Fibroblast of upper back skin (primary cell): ENCODE data around the gene PRKCE.
"Not testable (repeated sequence)": the region's sequence is repeated elsewhere in the genome, so short reads cannot be mapped to it uniquely, and the experiment has no call there.

Source experiments
- DNase-seq: peaks from one replicate; pipeline ENCODE4 v3.0.0-alpha.2; 2013

PRKCE gene

DNA sequence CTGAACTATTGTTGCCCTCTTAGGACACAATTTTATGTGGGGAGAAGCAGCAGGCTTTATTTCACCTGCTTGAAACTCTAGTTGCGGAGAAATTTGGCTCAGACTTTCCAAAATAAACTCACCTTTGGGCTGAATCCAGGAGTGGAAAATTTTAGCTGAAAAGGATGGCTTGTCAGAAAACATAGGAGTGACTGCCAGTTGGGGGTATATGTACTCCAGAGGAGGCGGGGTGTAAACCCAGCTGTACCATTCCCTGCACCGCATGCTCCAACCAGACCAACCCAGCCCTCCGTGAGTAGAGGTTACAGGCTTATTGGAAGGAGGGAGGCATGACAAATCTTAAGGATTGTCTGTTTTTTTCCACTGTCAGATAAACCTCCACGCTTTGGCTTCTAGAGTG is 53.8 kb downstream of the PRKCE start:
- no peak for DNase-seq

DNA sequence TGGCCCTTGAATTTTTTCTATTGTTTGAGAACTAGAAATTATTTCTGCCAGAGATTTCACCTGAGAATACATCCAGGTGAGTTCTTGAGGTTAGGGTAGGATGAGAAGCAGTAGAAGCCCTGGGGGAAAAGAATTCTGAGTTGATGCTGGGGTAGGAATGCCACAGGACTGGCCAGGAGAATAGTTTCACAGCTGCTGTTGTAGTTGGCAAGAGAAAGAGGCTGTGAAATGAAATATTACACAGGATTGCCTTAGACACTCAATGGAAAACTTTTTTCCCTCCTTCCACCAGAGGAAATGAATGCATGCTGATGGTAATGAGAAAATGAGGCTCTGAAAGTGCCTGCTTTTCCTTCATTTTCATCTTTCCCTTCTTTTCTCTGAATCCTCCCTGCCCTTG is 54.6 kb downstream of the PRKCE start:
- peak; percentile 67 for DNase-seq

GRCh38 chr2:45707006-45707405 is 55.5 kb downstream of the PRKCE start:
- no peak for DNase-seq

GRCh38 chr2:45707661-45708060 is 56.2 kb downstream of the PRKCE start:
- DNase-seq, result no peak

- no peak for DNase-seq
Observed at GRCh38 chr2:45708501-45708900, 57.0 kb downstream of the PRKCE start.

DNA sequence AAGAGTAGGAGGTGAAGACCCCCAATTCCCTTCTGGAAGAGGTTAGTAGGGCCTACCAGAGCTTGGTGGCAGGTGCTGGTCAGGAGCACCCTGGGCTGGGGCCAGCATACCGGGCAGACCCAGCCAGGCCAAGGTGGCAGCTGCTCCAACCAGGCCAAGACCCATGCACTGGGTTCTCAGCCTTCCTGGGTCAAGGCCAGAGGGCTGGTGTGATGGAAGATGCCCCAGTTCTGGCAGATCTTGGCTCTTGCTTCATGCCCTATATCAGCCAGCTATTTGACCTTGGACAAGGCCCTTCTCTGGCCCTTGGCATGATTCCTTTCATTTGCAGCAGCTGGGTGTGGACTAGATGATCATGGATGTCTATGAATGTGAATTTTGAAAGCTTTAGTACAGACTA is 57.7 kb downstream of the PRKCE start:
- DNase-seq, result no peak

DNA sequence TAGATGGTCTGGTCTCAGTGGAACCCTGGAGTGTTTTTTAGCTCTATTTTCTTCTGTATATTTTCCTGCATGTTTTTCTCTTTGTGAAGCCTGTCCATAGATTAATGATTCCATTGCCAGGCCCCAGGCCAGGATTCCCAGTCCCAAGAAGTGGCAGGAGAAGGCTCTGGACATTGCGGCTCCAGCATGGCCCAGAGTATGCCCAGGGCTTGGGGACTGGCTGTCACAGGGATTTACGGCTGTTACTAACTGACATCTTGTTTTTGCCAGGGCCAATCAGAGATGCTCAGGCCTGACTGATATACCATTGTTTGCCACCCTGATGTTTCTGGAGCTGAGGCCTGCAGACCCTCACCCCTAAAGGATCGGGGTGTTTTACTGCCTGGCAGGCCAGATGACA is 59.0 kb downstream of the PRKCE start:
- no peak for DNase-seq

DNA sequence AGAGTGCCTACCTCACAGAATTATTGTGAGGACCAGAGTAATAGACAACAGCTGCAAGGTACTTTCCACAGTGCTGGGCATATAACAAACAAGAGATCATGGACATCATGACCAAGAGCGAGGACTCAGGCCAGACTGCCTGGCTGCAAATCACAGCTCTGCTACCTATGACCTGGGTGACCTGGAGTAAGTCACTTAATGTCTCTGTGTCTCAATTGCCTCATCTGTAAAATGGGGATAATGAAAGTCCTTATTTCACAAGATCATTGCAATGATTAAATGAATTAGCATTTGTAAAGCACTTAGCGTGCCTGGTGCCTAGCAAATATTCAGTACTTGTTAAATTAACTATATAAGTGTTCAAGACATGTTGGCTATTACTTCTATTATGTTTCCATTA is 59.7 kb downstream of the PRKCE start:
- no peak for DNase-seq

- no peak for DNase-seq
Observed at GRCh38 chr2:45712570-45712969, 61.1 kb downstream of the PRKCE start.

DNA sequence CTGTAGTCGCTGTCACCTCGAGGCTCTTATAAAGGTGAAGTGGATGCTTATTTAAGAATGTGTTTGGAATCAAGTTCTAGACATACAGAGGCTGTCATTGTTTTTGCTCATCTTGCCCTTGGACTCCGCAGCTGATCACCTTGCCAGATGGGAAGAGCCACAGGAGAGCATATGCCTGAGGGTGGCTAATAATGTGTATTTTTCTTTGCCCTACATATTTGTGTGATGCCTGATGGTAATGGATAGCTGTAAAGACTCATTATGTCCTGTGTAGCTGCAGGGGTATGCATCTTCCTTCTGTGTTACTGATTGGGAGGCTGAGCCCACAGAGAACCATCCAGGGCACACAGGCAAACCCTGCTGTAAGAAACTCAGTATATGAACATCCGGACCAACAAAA is 61.7 kb downstream of the PRKCE start:
- DNase-seq, result no peak

DNA sequence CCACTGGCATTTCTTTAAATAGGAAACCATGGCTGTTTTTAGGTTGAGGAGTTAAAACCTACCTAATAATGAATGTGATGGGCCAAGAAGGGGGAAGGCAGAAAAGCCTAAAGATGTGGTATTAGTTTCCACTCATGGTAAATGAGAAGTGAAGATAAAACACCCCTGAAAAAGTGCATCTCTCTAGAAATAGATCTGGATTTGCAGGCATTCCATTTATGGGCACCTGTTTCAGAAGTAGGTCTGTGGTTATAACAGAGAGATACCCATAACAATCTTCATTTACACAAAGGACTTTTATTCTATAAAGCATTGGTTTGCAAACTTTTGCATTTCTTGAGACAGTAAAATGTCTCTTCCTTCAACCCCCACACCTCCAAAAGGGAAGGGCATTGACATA is 62.1 kb downstream of the PRKCE start:
- no peak for DNase-seq

DNA sequence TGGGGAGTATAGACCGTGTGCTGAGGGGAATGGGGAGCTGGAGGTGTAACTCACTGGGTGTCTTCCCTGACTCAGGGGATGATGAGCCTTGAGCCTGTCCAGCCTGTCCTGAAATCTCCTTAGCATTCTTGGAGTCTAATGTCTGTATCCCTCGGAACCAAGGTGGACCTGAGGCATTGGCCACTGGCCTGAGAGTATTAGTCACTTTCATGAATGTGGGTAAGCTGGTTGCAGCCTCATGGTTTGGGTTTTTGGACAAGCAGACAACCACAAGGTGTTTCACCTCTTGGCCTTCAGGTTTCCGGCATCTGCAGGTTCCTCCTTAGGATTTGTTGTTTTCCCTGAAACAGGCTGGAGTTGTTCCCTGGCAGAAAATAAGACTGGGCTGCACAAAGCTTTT is 63.2 kb downstream of the PRKCE start:
- no peak for DNase-seq

DNA sequence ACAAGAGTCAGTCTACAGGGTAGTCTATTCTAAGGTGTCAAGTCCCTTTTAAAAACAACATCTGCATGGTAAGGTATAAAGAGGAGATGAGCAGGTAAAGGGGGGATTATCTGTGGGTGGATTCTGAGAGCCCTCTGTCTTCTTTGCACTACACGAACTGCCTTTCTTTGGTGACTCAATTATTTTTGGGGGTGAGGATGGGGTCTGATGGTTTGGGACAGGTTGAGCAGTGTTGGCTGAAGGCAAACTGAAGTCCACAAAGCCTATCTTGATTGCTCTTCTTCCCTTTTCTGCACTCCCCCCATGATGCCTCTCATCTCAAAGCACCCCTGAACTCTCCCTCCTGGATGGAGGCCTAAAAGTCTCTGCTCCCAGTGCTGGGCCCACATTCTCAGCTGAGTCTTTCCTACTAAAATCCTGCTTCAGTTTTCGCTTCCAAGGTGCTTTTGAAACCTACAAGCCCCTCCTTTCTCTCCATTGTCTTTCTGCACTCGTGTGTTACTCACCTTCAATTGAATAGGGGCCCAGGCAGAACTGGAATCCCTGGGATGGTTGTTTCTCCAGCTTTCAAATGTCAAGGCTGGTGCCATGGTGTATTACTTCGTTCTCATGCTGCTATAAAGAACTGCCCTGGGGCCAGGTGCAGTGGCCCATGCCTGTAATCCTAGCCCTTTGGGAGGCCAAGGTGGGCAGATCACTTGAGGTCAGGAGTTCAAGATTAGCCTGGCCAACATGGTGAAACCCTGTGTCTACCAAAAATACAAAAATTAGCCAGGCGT is 64.3 kb downstream of the PRKCE start:
- DNase-seq, result no peak

DNA sequence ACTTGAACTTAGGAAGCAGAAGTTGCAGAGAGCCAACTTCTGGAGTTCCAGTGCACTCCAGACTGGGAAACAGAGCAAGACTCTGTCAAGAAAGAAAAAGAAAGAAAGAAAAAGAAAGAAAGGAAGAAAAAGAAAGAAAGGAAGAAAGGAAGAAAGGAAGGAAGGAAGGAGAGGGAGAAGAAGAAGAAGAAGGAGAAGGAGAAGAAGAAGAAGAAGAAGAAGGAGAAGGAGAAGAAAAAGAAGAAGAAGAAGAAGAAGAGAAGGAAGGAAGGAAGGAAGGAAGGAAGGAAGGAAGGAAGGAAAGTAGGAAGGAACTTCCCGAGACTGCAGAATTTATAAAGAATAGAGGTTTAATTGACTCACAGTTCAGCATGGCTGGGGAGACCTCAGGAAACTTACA is 65.0 kb downstream of the PRKCE start:
- not testable (repeated sequence) for DNase-seq

- no peak for DNase-seq
Observed at GRCh38 chr2:45716915-45717314, 65.4 kb downstream of the PRKCE start.

DNA sequence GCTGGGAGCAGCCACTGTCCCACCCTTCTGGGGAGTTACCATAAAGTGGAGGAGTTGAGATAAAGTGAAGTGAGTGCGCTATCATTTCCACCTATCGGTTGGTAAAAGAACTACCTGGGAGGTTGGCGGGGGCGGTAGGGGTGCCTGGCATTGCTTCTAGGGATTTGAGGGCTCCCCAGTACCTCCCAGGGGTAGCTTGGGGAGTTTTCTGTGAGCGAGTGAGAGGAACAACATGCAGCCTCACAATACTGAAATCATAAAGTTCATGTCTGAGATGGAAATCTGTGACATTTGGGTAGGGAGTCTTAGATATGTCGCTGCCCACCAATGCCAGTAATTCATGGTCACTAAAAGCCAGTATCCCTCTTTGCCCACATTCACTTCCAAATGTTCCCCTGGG is 68.7 kb downstream of the PRKCE start:
- DNase-seq, result no peak

DNA sequence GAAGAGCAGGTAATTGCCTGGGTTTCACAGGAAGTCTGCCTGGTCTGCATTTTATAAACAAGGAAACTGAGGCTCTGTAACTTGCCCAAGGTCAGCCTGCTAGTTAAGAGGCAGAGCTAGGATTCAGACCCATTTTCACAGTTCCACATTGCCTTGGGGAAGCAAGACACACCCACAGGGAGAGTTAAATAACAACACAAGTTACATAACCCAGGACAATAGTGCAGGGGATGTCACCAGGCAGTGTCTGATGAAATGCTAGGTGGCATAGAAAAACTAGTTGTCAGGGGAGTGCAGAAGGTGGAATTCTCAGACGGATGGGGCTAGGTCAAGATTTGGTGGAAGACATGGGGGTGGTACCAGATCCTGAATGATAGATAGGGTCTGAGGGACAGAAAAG is 69.7 kb downstream of the PRKCE start:
- DNase-seq, result no peak

DNA sequence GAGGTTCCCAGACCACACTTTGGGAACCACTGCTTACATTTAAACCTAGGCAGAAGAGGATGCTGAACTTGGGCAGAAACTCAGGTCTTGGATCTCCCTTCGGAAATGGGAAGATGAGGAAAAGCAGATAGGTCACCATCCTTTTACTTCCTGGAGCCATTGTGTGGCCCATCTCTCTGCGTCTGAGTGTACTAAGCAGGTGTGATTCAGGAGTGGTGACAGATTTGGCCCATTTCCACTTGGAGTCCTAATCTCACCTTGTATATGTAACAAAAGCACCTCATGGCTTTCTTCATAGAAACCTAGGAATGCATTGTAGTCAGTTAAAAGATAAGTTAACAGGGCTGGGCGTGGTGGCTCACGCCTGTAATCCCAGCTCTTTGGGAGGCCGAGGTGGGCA is 71.0 kb downstream of the PRKCE start:
- no peak for DNase-seq

- no peak for DNase-seq
Observed at GRCh38 chr2:45723857-45724256, 72.4 kb downstream of the PRKCE start.

GRCh38 chr2:45724335-45724734 is 72.9 kb downstream of the PRKCE start:
- DNase-seq, result no peak

GRCh38 chr2:45725731-45726130 is 74.3 kb downstream of the PRKCE start:
- no peak for DNase-seq

GRCh38 chr2:45726188-45726587 is 74.7 kb downstream of the PRKCE start:
- no peak for DNase-seq

GRCh38 chr2:45728458-45728942 is 77.0 kb downstream of the PRKCE start:
- DNase-seq, result no peak

DNA sequence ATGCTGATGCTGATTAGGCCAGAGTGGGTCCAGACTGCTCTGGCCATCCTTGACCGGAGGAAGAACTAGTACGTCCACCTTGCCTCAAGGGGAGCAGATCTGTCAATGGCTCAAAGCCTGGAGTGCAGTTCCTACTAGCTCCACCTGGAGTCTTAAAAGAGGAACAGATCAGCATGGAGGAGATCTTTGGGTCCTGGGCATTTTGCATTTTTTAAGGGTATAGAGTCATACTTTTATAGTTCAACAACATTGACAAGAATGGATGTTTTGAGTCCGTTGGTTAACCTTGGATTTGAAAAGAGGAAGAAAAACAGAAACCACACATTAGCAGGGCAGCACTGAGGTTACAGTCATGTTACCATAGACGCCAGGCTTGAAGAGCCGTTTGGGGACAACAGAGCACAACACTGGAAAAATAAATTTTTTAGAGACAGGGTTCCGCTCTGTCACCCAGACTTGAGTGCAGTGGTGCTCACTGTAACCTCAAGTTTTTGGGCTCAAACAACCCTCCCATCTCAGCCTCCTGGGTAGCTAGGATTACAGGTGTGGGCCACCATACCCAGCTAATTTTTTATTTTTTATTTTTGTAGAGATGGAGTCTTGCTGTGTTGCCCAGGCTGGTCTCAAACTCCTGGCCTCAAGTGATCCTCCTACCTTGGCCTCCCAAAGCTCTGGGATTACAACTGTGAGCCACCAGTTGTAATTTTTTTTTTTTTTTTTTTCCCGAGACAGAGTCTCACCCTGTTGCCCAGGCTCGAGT is 78.5 kb downstream of the PRKCE start:
- no peak for DNase-seq
